ENCODE results near the gene ANKRD63. TPM values are rescaled to one million over a fixed set of nuclear protein-coding genes. Genes with fewer than 3 reads are reported as not detected.

ANKRD63 gene
- total and polyA plus RNA-seq, 2 of the 13 experiments (the other 11 are each of a cell fraction or from before 2014, with no cell fraction given) = not detected

GRCh38 chr15:40323239-40323952 lies 40.5 kb upstream of the ANKRD63 start, which contains the start of gene INAFM2 (continued):
- no peak for TF ChIP-seq ZNF691 (CRISPR knock-in tag; IDR thresholded peaks at IDR 0.05; ENCODE audit: borderline replicate concordance, low read depth)
- no peak for TF ChIP-seq ZNF275 (CRISPR knock-in tag; IDR thresholded peaks at IDR 0.05; ENCODE audit: borderline replicate concordance)
- no peak for TF ChIP-seq ZNF431 (CRISPR knock-in tag; IDR thresholded peaks at IDR 0.05; ENCODE audit: borderline replicate concordance, low read depth)
- no peak for TF ChIP-seq CEBPG (CRISPR knock-in tag; IDR thresholded peaks at IDR 0.05)
- TF ChIP-seq ZNF136 (CRISPR knock-in tag; IDR thresholded peaks at IDR 0.05; ENCODE audit: low read depth) = no peak

- BruUV-seq (replicated peaks) = no TSS peak
- FAIRE-seq (peak; percentile 52), DNase-seq (ENCODE audit: low spot score) (peak; percentile 53), ATAC-seq (peak; percentile 14)
- peak overlapping the region; percentile 8 to 75 (median 40); a peak in 4 of 6 replicates for H3K4me3 ChIP-seq (replicated peaks in 1 of 3; ENCODE audit: insufficient read depth in 1 of 3, low read depth in 2 of 3, low read length in 3 of 3)
- H3K79me2 ChIP-seq (ENCODE audit: insufficient read depth, low read length) = no peaks in the 10 kb centered on the region
- intact Hi-C loops (cut with micrococcal nuclease; ENCODE audit: unreplicated experiment) (loop anchor here (5.0 kb wide), 1 partner anchor 100 kb away; no protein-coding TSS in a partner anchor), in situ Hi-C loops (cut with HindIII; ENCODE audit: extremely low pct_ligation_motif_present, low pct_unique_long_range_greater_than_20kb) (no loop called here)
- H3K9ac ChIP-seq (ENCODE audit: insufficient read depth, low read depth, low read length) = no peak overlapping the region
- H3K27ac ChIP-seq (ENCODE audit: extremely low read length, insufficient read depth, low read length) = no peak overlapping the region
- H3K27me3 ChIP-seq (ENCODE audit: control insufficient read depth in 1 of 2, insufficient read depth in 2 of 2, low read length in 2 of 2) = peaks cover 0 to 7% of the 10 kb centered on the region in 2 experiments; a peak in 1 of 5 replicates
- peaks cover 42% of the 10 kb centered on the region for H3K4me1 ChIP-seq (ENCODE audit: insufficient read depth, low read length)
- ChIA-PET CTCF (ENCODE audit: low intra/inter-chr PET ratio, low total read pairs) (interaction anchor here (2.8 to 4.6 kb wide), 2 partner anchors 16 to 99 kb away, joined by 12 to 19 read pairs; no protein-coding TSS in a partner anchor), POLR2A (interaction anchor here (0.6 to 1.9 kb wide), 9 partner anchors 9 to 320 kb away, joined by 3 to 24 read pairs (median 4); partner anchors contain the start of genes BUB1B, CCDC9B and IVD)
- WGBS (ENCODE audit: low lambda C conversion rate) = 16% methylated on average over 10 of the region's 26 CpGs
- H3K36me3 ChIP-seq (replicated peaks in 1 of 2; ENCODE audit: control insufficient read depth in 1 of 2, insufficient read depth in 2 of 2, low read length in 2 of 2) = no peaks in the 10 kb centered on the region
- H2AFZ ChIP-seq (ENCODE audit: low read length) = no peak overlapping the region
- no peaks in the 10 kb centered on the region for H4K20me1 ChIP-seq (ENCODE audit: insufficient read depth, low read length)
- peak overlapping the region; percentile 82 for H3K4me2 ChIP-seq (ENCODE audit: low read depth, low read length)
- no peaks in the 10 kb centered on the region for H3K9me3 ChIP-seq (ENCODE audit: low read length)
- TF ChIP-seq SYNCRIP (IDR thresholded peaks at IDR 0.05; ENCODE audit: insufficient read depth, low read depth, low read length) (no peak), DR1 (CRISPR knock-in tag; IDR thresholded peaks at IDR 0.05) (0 out of 2 replicates have a peak, but pooled peaks have one; percentile 26), ZNF619 (CRISPR knock-in tag; IDR thresholded peaks at IDR 0.05) (0 out of 2 replicates have a peak, but pooled peaks have one; percentile 37), ZNF850 (CRISPR knock-in tag; conservative IDR thresholded peaks at IDR 0.05) (0 out of 2 replicates have a peak, but pooled peaks have one; percentile 41), E2F1 (CRISPR knock-in tag; IDR thresholded peaks at IDR 0.05) (no peak), BRF2 (CRISPR knock-in tag; IDR thresholded peaks at IDR 0.05) (no peak), ZNF460 (CRISPR knock-in tag; IDR thresholded peaks at IDR 0.05; ENCODE audit: borderline replicate concordance) (no peak), TBP (CRISPR knock-in tag; IDR thresholded peaks at IDR 0.05) (no peak)
Measured at GRCh38 chr15:40322531-40323238, 39.8 kb upstream of the ANKRD63 start.
